ACC112 (cell line): Measurements from ENCODE around the gene SLX9.

ENCODE experiments used
- H2AFZ ChIP-seq: fragments of 200-600 bp; sonication (generic); one replicate; pipeline ENCODE4 v1.6.0; 2017; ENCODE audit warnings: antibody characterized with exemption, low read length; ENCODE audit not compliant: unreplicated experiment
- H3K27ac ChIP-seq: fragments of 200-600 bp; sonication (generic); 2 replicates; pipeline ENCODE4 v1.5.1; 2014; ENCODE audit warnings: low read depth, mild to moderate bottlenecking, antibody characterized with exemption, low read length, moderate library complexity
- H3K27me3 ChIP-seq: fragments of 200-600 bp; sonication (generic); 2 replicates; pipeline ENCODE4 v1.6.1; 2014; ENCODE audit warnings: mild to moderate bottlenecking, antibody characterized with exemption, low read length, moderate library complexity, mixed read lengths; ENCODE audit not compliant: insufficient read depth
- H3K36me3 ChIP-seq: fragments of 200-600 bp; sonication (generic); 2 replicates; pipeline ENCODE4 v1.6.1; 2016; ENCODE audit warnings: mild to moderate bottlenecking, antibody characterized with exemption, low read length, moderate library complexity, mixed read lengths; ENCODE audit not compliant: insufficient read depth
- H3K4me1 ChIP-seq: fragments of 200-600 bp; sonication (generic); one replicate; pipeline ENCODE4 v1.6.1; 2016; ENCODE audit warnings: low read length, mixed read lengths; ENCODE audit not compliant: insufficient read depth, unreplicated experiment, control insufficient read depth
- H3K4me3 ChIP-seq: fragments of 200-600 bp; sonication (generic); 2 replicates; pipeline ENCODE4 v1.5.1; 2014; ENCODE audit warnings: mild to moderate bottlenecking, low read depth, low read length
- H3K79me2 ChIP-seq: fragments of 200-600 bp; sonication (generic); one replicate; pipeline ENCODE4 v1.6.0; 2016; ENCODE audit warnings: low read length; ENCODE audit not compliant: control insufficient read depth, unreplicated experiment, insufficient read depth

Gene SLX9

DNA sequence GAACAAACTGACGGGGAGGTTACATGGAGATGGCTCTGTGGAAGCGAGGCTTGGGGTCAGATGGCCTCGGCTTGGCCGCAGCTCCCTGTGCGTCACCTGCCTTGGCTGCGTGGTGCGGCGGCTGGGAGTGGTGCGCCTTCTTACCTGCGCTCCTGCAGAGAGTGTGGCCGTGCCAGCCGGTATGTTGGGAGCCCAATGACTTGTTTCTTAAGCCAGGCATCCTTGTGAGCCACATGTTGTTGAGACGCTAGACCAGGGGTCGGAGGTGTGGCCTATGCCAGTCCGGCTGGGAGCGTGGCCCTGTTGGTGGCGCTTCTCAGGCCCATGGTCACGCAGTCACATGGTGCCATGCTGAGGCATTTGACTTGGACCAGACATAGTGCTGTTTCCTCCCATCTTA, 10.5 kb downstream of the SLX9 start:
- Histone ChIP-seq H3K4me1 (peaks cover 6% of the 10 kb centered on the region), H3K27ac (no peak overlapping the region), H3K4me3 (no peak overlapping the region), H2AFZ (no peak overlapping the region), H3K27me3 (no peaks in the 10 kb centered on the region), H3K36me3 (no peaks in the 10 kb centered on the region), H3K79me2 (peaks cover 41% of the 10 kb centered on the region)

- H3K4me3 ChIP-seq, result no peak overlapping the region
- no peak overlapping the region for H3K27ac ChIP-seq
- H3K79me2 ChIP-seq, result peaks cover 36% of the 10 kb centered on the region
- peaks cover 6% of the 10 kb centered on the region for H3K4me1 ChIP-seq
- H3K27me3 ChIP-seq, result no peaks in the 10 kb centered on the region
- H2AFZ ChIP-seq, result no peak overlapping the region
- no peaks in the 10 kb centered on the region for H3K36me3 ChIP-seq
Measured at GRCh38 chr21:44951186-44951915, 11.5 kb downstream of the SLX9 start.

DNA sequence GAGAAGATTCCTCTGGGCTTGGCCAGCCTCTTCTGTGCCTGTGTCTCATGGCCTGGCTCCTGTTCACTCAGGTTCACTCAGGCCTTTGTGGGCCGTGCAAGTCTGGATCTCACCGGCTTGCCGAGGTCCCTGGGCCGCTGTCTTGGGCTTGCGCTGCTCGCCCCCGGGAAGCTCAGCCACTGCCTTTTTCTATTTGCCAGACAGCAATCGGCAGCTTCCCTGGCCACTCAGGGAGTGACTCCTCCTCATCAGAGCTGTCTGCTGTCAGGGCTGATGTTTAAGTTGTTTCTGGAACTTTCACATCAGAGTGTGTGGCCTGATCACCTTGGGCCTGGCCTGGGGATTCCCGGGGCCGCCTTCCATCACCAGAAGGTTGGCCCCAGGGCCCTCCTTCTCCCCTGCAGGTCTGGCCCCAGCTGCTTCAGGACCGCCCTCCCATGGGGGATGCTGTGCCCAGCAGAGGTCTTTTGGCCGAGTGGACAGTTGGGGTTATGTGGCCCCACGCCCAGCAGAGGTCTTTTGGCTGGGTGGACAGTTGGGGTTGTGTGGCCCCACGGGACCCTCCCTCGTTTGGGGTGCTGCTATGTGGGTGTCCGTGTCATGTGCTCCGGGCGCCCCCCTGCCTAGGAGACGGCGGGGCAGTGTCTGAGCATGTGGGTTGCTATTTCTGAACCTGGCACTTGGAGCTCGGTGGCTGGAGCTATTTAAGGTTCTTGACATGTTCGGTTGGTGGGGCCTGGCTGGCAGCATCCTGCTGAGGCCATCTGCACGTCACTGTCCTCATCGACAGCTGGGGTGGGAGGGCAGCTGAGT, 12.5 kb downstream of the SLX9 start:
- peaks cover 26% of the 10 kb centered on the region for H3K79me2 ChIP-seq
- H3K36me3 ChIP-seq, result no peaks in the 10 kb centered on the region

GRCh38 chr21:44952929-44953627, 13.2 kb downstream of the SLX9 start:
- no peaks in the 10 kb centered on the region for H3K27me3 ChIP-seq
- H3K27ac ChIP-seq, result no peak overlapping the region
- peaks cover 4% of the 10 kb centered on the region for H3K4me1 ChIP-seq
- no peak overlapping the region for H2AFZ ChIP-seq
- peaks cover 22% of the 10 kb centered on the region for H3K79me2 ChIP-seq
- no peaks in the 10 kb centered on the region for H3K36me3 ChIP-seq
- H3K4me3 ChIP-seq, result no peak overlapping the region

More for the DNA sequence above, 12.5 kb downstream of the SLX9 start:
- H2AFZ ChIP-seq, result no peak overlapping the region
- no peak overlapping the region for H3K27ac ChIP-seq
- no peak overlapping the region for H3K4me3 ChIP-seq
- no peaks in the 10 kb centered on the region for H3K27me3 ChIP-seq
- peaks cover 2% of the 10 kb centered on the region for H3K4me1 ChIP-seq

DNA sequence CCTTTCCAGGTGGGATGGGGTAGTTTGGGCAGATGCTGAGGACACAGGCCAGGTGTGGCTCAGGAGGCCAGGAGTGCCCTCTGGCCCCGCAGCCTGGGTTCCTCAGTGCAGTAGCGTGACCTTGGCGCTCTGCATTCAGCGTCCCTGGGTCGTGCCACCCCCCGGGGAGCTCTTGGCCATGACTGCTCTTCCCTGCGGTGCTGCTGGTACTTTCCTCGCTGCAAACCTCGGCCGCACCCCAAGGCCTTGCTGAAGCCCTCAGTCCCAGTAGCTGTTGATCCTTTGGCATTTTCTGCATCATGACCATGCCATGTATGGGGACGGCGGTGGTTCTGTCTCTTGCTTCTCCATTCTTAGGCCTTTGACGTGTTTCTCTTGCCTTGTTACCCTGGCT, 13.8 kb downstream of the SLX9 start:
- Histone ChIP-seq H2AFZ (no peak overlapping the region), H3K27me3 (no peaks in the 10 kb centered on the region), H3K79me2 (peaks cover 22% of the 10 kb centered on the region), H3K4me3 (no peak overlapping the region), H3K4me1 (peaks cover 8% of the 10 kb centered on the region), H3K27ac (no peak overlapping the region), H3K36me3 (no peaks in the 10 kb centered on the region)

GRCh38 chr21:44954281-44954771, 14.5 kb downstream of the SLX9 start:
- no peak overlapping the region for H3K27ac ChIP-seq
- H3K36me3 ChIP-seq, result no peaks in the 10 kb centered on the region
- no peaks in the 10 kb centered on the region for H3K27me3 ChIP-seq
- peaks cover 15% of the 10 kb centered on the region for H3K4me1 ChIP-seq
- no peak overlapping the region for H2AFZ ChIP-seq
- peaks cover 22% of the 10 kb centered on the region for H3K79me2 ChIP-seq
- H3K4me3 ChIP-seq, result no peak overlapping the region

GRCh38 chr21:44955141-44955797, 15.4 kb downstream of the SLX9 start:
- no peak overlapping the region for H3K4me3 ChIP-seq
- no peak overlapping the region for H2AFZ ChIP-seq
- H3K4me1 ChIP-seq, result peaks cover 20% of the 10 kb centered on the region
- no peaks in the 10 kb centered on the region for H3K27me3 ChIP-seq
- peaks cover 23% of the 10 kb centered on the region for H3K79me2 ChIP-seq
- no peaks in the 10 kb centered on the region for H3K36me3 ChIP-seq
- no peak overlapping the region for H3K27ac ChIP-seq

- Histone ChIP-seq H3K36me3 (no peaks in the 10 kb centered on the region), H3K79me2 (peaks cover 20% of the 10 kb centered on the region)
Measured at GRCh38 chr21:44955798-44956175, 16.0 kb downstream of the SLX9 start.

GRCh38 chr21:44956356-44957046, 16.7 kb downstream of the SLX9 start:
- no peak overlapping the region for H3K4me3 ChIP-seq
- H3K36me3 ChIP-seq, result no peaks in the 10 kb centered on the region
- peaks cover 20% of the 10 kb centered on the region for H3K4me1 ChIP-seq
- peaks cover 20% of the 10 kb centered on the region for H3K79me2 ChIP-seq
- H2AFZ ChIP-seq, result no peak overlapping the region
- H3K27ac ChIP-seq, result no peak overlapping the region
- no peaks in the 10 kb centered on the region for H3K27me3 ChIP-seq

More at GRCh38 chr21:44955798-44956175, 16.0 kb downstream of the SLX9 start:
- H3K27me3 ChIP-seq, result no peaks in the 10 kb centered on the region
- H3K4me3 ChIP-seq, result no peak overlapping the region
- no peak overlapping the region for H3K27ac ChIP-seq
- H2AFZ ChIP-seq, result no peak overlapping the region
- peaks cover 20% of the 10 kb centered on the region for H3K4me1 ChIP-seq
